Measurements from ENCODE around the gene ORMDL2.
"Not testable (repeated sequence)": the region's sequence is repeated elsewhere in the genome, so short reads cannot be mapped to it uniquely, and the experiment has no call there.

ORMDL2 gene

DNA sequence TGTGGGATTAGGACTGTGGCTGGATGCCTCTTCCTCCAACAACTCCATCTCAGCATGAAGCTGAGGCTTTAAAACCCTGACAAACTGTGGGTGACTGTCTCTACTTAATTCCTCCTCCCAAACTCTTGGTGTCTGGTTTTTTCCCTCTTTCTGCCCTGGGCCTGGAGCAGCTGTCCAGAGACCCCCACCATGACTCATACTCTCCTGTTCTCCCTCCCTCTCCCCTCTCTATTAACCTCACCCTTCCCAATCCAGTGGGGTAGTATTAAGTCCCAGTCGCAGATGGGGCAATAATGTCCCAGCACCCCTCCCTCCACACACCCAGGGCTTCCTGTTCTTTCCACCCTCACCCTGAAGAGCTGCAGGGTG is 13.6 kb downstream of the ORMDL2 start:
- no peak for TF ChIP-seq Cebpa-rat (IDR thresholded peaks at IDR 0.05)
- Histone ChIP-seq H3K27ac (peak overlapping the region in 2 of 11 experiments; percentile 20 to 89; a peak in 3 of 22 replicates), H3K4me1 (peaks cover 41 to 58% (median 45%) of the 10 kb centered on the region in 10 experiments), H3K36me3 (peaks cover 0 to 21% (median 14%) of the 10 kb centered on the region in 11 experiments; a peak in 14 of 22 replicates), H3K9me3 (replicated peaks in 1 of 11) (no peaks in the 10 kb centered on the region), H4K20me1 (no peaks in the 10 kb centered on the region; a peak in 1 of 22 replicates), H3K27me3 (no peaks in the 10 kb centered on the region; a peak in 1 of 22 replicates), H3K9ac (peak overlapping the region in 9 of 11 experiments; percentile 83 to 93 (median 88); a peak in 14 of 22 replicates), H3K4me3 (peak overlapping the region; percentile 78 to 95 (median 90); a peak in 17 of 20 replicates), H3K4me2 (peak overlapping the region; percentile 83 to 99 (median 95))

DNA sequence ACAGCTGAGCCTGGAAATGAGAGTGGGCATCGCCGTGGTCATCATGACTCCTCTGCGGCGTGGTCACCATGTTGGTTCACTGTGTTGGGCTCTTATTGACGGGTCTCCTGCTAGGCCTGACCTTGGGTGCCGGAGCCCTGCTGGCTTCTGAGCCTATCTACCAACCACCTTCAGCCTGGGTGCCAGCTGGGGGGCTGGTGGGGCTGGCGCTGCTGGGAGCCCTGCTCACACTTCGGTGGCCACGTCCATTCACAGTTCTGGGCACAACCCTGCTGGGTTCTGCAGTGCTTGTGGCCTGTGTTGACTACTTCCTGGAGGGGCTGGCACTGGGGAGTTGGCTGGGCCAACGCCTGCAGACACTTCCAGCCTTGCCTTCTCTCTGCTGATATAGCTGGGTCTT is 15.2 kb downstream of the ORMDL2 start:
- TF ChIP-seq Cebpa-rat (IDR thresholded peaks at IDR 0.05), result no peak
- no peak overlapping the region for H3K4me2 ChIP-seq
- H3K36me3 ChIP-seq, result peaks cover 0 to 16% (median 3%) of the 10 kb centered on the region in 11 experiments; a peak in 13 of 22 replicates
- peaks cover 25 to 44% (median 29%) of the 10 kb centered on the region in 10 experiments for H3K4me1 ChIP-seq
- no peaks in the 10 kb centered on the region; a peak in 1 of 22 replicates for H3K27me3 ChIP-seq
- H4K20me1 ChIP-seq, result no peaks in the 10 kb centered on the region
- H3K27ac ChIP-seq, result no peak overlapping the region
- H3K4me3 ChIP-seq, result no peak overlapping the region
- no peaks in the 10 kb centered on the region for H3K9me3 ChIP-seq (replicated peaks in 1 of 11)
- no peak overlapping the region for H3K9ac ChIP-seq

DNA sequence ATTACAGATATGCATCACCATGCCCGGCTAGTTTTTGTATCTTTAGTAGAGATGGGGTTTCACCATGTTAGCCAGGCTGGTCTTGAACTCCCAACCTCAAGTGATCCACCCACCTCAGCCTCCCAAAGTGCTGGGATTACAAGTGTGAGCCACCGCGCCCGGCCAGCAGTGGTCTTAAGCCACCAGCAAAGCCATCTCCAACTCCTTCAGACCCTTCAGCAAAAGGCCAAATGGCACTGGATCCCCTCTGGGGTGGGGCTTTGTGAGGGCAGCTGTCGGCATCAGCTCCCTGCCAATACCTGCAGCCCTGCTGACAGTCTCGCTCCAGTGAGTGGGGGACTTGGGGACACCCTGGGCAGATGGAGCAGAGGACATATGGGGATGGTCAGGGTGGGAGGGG is 16.6 kb downstream of the ORMDL2 start:
- H4K20me1 ChIP-seq; H3K9ac ChIP-seq; H3K9me3 ChIP-seq (replicated peaks in 1 of 11); H3K4me3 ChIP-seq; H3K27ac ChIP-seq; H3K27me3 ChIP-seq; H3K4me2 ChIP-seq: not testable (repeated sequence)
- Histone ChIP-seq H3K4me1 (peaks cover 16 to 35% (median 20%) of the 10 kb centered on the region in 10 experiments), H3K36me3 (peaks cover 0 to 28% (median 0%) of the 10 kb centered on the region in 11 experiments; a peak in 2 of 22 replicates)

DNA sequence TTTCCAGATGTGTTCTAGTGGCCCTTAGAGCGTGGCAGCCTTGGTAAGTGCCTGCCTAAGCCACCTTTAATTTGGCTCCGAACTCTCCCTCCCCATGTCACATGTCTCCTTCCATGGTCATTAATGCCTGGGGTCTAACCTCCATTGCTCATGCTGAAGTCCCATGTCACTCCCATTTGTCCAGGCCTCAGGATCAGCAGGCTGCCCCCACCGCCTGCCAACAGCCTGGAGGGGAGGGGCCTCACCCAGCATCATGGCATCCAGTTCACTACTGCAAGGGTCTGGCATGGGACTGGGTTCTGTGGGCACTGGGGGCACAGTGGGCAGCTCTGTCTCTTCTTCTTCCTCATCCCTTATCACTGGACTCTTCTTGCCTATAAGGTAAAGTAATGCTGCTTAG is 20.5 kb downstream of the ORMDL2 start:
- no peak for TF ChIP-seq Cebpa-rat (IDR thresholded peaks at IDR 0.05)
- no peak overlapping the region for H3K4me3 ChIP-seq
- H4K20me1 ChIP-seq, result no peaks in the 10 kb centered on the region
- no peak overlapping the region for H3K27ac ChIP-seq
- H3K9me3 ChIP-seq (replicated peaks in 1 of 11), result peaks cover 0 to 6% (median 0%) of the 10 kb centered on the region in 11 experiments; a peak in 1 of 22 replicates
- no peak overlapping the region for H3K9ac ChIP-seq
- peaks cover 0 to 37% (median 0%) of the 10 kb centered on the region in 11 experiments; a peak in 2 of 22 replicates for H3K36me3 ChIP-seq
- H3K4me2 ChIP-seq, result no peak overlapping the region
- H3K4me1 ChIP-seq, result peaks cover 6 to 43% (median 22%) of the 10 kb centered on the region in 10 experiments; a peak in 18 of 20 replicates
- H3K27me3 ChIP-seq, result no peaks in the 10 kb centered on the region

DNA sequence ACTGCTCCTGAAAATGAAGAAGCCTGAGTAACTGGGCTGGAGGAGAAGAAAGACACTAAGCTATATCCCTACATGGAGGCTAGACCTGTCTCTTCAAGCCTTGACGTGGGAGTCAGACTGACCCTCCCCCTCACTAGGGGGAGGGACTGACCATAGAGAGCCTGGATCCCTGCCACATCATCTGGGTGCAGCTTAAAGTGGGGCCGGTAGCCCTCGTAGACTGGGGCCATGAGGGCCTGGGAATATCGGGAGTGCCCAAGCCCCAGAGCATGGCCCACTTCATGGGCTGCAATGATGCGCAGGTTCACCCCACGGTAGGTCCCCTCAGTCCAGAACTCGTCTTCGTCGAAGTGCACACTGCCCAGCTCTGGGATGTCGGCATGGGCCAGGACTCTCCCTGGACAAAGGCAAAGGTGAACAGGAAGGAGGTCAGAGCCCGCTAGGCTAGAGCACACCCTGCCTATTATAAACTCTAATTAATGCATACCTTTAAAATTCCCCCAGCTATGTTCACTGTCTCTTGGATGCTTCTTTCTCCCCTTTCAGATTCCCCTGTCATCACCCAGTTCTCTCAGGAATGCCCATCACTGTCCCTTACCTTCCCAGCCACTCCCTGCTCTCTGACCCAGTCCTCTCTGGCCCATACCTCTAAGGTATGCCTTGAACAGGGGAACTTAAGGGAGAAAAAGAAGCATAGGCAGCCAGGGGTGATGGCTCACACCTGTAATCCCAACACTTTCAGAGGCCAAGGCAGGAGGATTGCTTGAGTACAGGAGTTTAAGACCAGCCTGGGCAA is 21.7 kb downstream of the ORMDL2 start:
- no peaks in the 10 kb centered on the region for H4K20me1 ChIP-seq
- TF ChIP-seq Cebpa-rat (IDR thresholded peaks at IDR 0.05), result no peak
- no peak overlapping the region for H3K4me3 ChIP-seq
- H3K27me3 ChIP-seq, result no peaks in the 10 kb centered on the region
- H3K9me3 ChIP-seq (replicated peaks in 1 of 11), result peaks cover 0 to 6% (median 0%) of the 10 kb centered on the region in 11 experiments; a peak in 1 of 22 replicates
- H3K36me3 ChIP-seq, result peaks cover 0 to 37% (median 0%) of the 10 kb centered on the region in 11 experiments; a peak in 2 of 22 replicates
- H3K27ac ChIP-seq, result no peak overlapping the region
- no peak overlapping the region for H3K4me2 ChIP-seq
- H3K4me1 ChIP-seq, result peaks cover 6 to 54% (median 23%) of the 10 kb centered on the region in 10 experiments; a peak in 18 of 20 replicates
- H3K9ac ChIP-seq, result no peak overlapping the region

DNA sequence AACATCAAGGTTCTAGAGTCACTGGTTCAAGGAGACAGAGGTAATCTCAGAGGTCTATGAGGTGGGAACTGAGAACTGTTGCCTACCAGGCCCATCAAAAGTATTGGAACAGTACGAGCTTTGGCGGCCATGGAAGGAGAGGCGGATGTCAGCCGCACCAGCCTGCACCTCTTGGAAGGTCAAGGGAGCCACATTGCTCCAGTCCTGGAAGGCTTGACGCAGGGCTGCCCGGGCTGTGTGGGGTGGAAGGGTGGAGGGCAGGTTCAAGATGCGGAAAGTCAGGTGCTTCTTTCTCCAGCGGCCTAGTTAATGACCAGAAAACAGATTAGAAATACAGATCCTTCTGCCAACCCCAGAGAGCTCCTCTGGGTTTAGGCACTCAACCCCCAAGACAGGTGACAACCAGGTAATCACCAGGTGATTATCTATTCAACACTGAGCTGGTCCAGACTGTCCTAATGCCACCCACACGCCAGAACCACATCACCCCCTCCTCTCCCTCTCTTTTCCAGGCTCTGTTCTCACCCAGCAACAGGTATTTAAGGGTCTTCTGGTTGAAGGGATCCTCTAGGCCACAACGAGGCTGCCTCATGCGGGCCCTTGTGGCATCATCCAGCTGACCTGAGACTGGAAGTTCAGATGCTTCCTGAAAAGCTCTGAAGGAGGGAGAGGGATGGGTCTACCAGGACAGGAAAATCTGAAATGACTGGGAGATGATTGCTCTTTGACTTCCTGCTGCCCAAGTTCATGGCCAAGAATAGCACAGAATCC is 22.9 kb downstream of the ORMDL2 start:
- Histone ChIP-seq H3K27me3 (no peaks in the 10 kb centered on the region), H3K9me3 (replicated peaks in 1 of 11) (peaks cover 0 to 6% (median 0%) of the 10 kb centered on the region in 11 experiments; a peak in 1 of 22 replicates), H3K4me2 (peak overlapping the region; percentile 13 to 94 (median 51)), H4K20me1 (no peaks in the 10 kb centered on the region), H3K4me1 (peaks cover 6 to 63% (median 29%) of the 10 kb centered on the region in 10 experiments; a peak in 19 of 20 replicates), H3K9ac (no peak overlapping the region), H3K27ac (no peak overlapping the region), H3K36me3 (peaks cover 0 to 37% (median 0%) of the 10 kb centered on the region in 11 experiments; a peak in 2 of 22 replicates), H3K4me3 (peak overlapping the region in 1 of 10 experiments; percentile 53; a peak in 1 of 20 replicates)
- TF ChIP-seq Cebpa-rat (IDR thresholded peaks at IDR 0.05), result no peak

DNA sequence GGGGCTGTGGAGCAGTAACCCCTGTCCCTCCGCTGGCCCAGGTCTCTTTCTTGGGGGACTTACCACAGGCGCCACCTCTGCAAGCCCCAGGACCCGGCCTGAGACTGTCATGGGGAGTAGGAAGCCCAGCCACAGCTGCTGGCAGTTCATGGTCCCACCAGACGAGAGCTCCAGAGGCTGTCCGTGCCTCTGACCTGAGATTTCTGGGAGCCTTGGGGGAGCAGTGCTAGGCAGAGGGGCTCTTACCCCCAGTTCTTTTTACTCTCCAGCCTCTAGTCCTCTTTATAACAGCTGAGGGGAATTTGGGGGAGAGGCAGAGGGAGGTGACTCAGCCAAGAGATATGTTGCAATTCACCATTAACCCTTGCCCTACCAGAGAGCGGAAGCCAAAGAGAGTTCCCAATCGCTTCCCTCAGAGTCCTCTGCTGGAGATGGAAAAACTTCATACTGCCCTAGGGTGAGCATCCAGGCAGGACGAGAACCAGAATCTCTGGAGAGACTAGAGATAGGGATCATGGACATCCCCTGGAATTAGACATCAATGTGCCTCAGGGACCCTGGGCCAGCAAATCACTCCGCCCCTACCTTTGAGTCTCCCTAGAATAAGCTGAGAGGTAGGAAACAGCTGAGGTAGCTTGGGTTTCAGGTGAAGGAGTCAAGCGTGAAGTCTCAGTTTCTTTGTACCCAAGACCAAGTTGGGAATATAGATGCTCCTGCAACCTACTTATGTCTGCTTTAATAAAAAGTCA is 25.0 kb downstream of the ORMDL2 start, which contains the start of gene MMP19:
Gene MMP19, minus strand, starts transcription at position 256 of the 749 bp plus-strand sequence. Its CDS starts 106 bp downstream, at position 150.
- Histone ChIP-seq H3K27me3 (no peaks in the 10 kb centered on the region), H3K27ac (peak within 1 kb of the TSS in 7 of 11 experiments; percentile 19 to 71 (median 57); a peak in 12 of 22 replicates), H3K4me2 (peak within 1 kb of the TSS in 10 of 11 experiments; percentile 21 to 94 (median 75); a peak in 17 of 22 replicates), H3K4me1 (peaks cover 6 to 74% (median 44%) of the 10 kb centered on the region in 10 experiments; a peak in 19 of 20 replicates), H3K9ac (peak within 1 kb of the TSS in 7 of 11 experiments; percentile 23 to 77 (median 60); a peak in 11 of 22 replicates), H3K4me3 (peak within 1 kb of the TSS in 5 of 10 experiments; percentile 27 to 61 (median 53); a peak in 9 of 20 replicates), H4K20me1 (no peaks in the 10 kb centered on the region), H3K36me3 (peaks cover 0 to 24% (median 0%) of the 10 kb centered on the region in 11 experiments; a peak in 2 of 22 replicates), H3K9me3 (replicated peaks in 1 of 11) (peaks cover 0 to 6% (median 0%) of the 10 kb centered on the region in 11 experiments; a peak in 1 of 22 replicates)
- TF ChIP-seq Cebpa-rat (IDR thresholded peaks at IDR 0.05), result peak in 10 of 11 experiments; percentile 18 to 85 (median 58); a peak in 12 of 22 replicates

DNA sequence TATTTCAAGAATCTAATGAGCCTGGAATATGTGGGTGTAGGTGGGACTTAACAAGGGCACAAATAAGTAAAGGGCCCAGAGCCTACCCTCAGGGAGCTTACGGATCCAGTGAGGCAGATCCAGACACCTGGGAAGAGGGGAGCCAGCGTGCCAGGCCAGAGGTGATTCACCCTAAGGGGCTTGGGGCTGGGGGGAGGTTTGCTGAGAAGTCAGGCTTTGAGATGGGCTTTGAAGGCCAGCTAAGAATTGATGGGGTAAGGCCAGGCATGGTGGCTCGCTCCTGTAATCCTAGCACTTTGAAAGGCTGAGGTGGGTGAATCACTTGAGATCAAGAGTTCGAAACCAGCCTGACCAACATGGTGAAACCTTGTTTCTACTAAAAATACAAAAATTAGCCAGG is 25.6 kb downstream of the ORMDL2 start:
- peak overlapping the region in 3 of 11 experiments; percentile 37 to 71 (median 60); a peak in 5 of 22 replicates for H3K27ac ChIP-seq
- peaks cover 0 to 18% (median 0%) of the 10 kb centered on the region in 11 experiments; a peak in 2 of 22 replicates for H3K36me3 ChIP-seq
- H3K4me1 ChIP-seq, result peaks cover 6 to 78% (median 48%) of the 10 kb centered on the region in 10 experiments; a peak in 19 of 20 replicates
- no peaks in the 10 kb centered on the region for H3K27me3 ChIP-seq
- H3K4me3 ChIP-seq, result no peak overlapping the region
- peak overlapping the region in 7 of 11 experiments; percentile 63 to 94 (median 82); a peak in 11 of 22 replicates for H3K4me2 ChIP-seq
- H4K20me1 ChIP-seq, result no peaks in the 10 kb centered on the region
- peaks cover 0 to 6% (median 0%) of the 10 kb centered on the region in 11 experiments; a peak in 1 of 22 replicates for H3K9me3 ChIP-seq (replicated peaks in 1 of 11)
- TF ChIP-seq Cebpa-rat (IDR thresholded peaks at IDR 0.05), result no peak
- 0 out of 22 replicates have a peak overlapping the region, but pooled peaks of 1 of the 11 experiments have one; percentile 69 for H3K9ac ChIP-seq

Measured in BLaER1 treated with 17β-estradiol and CSF1 and Interleukin-3, amounts not matched to agents 10 nM and 100 nM (cell line).